GM21723 (cell line): ENCODE measurements around the gene PML.
"Not testable (repeated sequence)": the region's sequence is repeated elsewhere in the genome, so short reads cannot be mapped to it uniquely, and the experiment has no call there.

ENCODE experiments used
- ATAC-seq: cut with Tn5 transposase; IDR thresholded peaks from one replicate; pipeline ENCODE4 v1.9.1; 2021; ENCODE audit warnings: mild to moderate bottlenecking, moderate library complexity; ENCODE audit not compliant: unreplicated experiment

PML gene

GRCh38 chr15:74055804-74056203 lies 61.3 kb downstream of the PML start:
- ATAC-seq = no peak

GRCh38 chr15:74056330-74056729 lies 61.8 kb downstream of the PML start:
- ATAC-seq = not testable (repeated sequence)

- ATAC-seq = not testable (repeated sequence)
These were observed 64.7 kb downstream of the PML start for GRCh38 chr15:74059050-74059833.

- no peak for ATAC-seq
These were observed 65.7 kb downstream of the PML start for GRCh38 chr15:74060251-74060650.

- ATAC-seq = no peak
These were observed 67.7 kb downstream of the PML start for GRCh38 chr15:74062236-74062635.

- no peak for ATAC-seq
These were observed 68.2 kb downstream of the PML start for GRCh38 chr15:74062671-74063070.

GRCh38 chr15:74063425-74064146 lies 69.1 kb downstream of the PML start:
- not testable (repeated sequence) for ATAC-seq

GRCh38 chr15:74064183-74064582 lies 69.7 kb downstream of the PML start:
- not testable (repeated sequence) for ATAC-seq

- not testable (repeated sequence) for ATAC-seq
These were observed 70.3 kb downstream of the PML start for GRCh38 chr15:74064822-74065221.

GRCh38 chr15:74065684-74066411 lies 71.3 kb downstream of the PML start:
- ATAC-seq = peak; percentile 60

- ATAC-seq = not testable (repeated sequence)
These were observed 77.1 kb downstream of the PML start for GRCh38 chr15:74071645-74072044.

GRCh38 chr15:74072132-74072531 lies 77.6 kb downstream of the PML start:
- not testable (repeated sequence) for ATAC-seq

- not testable (repeated sequence) for ATAC-seq
These were observed 78.3 kb downstream of the PML start for GRCh38 chr15:74072614-74073337.

- ATAC-seq = not testable (repeated sequence)
These were observed 81.3 kb downstream of the PML start for GRCh38 chr15:74075781-74076180.

- ATAC-seq = not testable (repeated sequence)
These were observed 87.9 kb downstream of the PML start, which contains the start of gene GOLGA6A for GRCh38 chr15:74082450-74082849. Gene GOLGA6A, minus strand, starts transcription at chr15:74082550. Its CDS starts 41 bp downstream, at chr15:74082509.

GRCh38 chr15:74094567-74094966 lies 100.1 kb downstream of the PML start:
- not testable (repeated sequence) for ATAC-seq

GRCh38 chr15:74095610-74096009 lies 101.1 kb downstream of the PML start:
- not testable (repeated sequence) for ATAC-seq

GRCh38 chr15:74096753-74097474 lies 102.4 kb downstream of the PML start:
- ATAC-seq = not testable (repeated sequence)
